ENCODE measurements around the gene ZNRF1.

The ZNRF1 gene

GRCh38 chr16:75160386-75160785 is 161.6 kb downstream of the ZNRF1 start:
- no peak for DNase-seq (ENCODE audit: low read depth)

All from T-helper 22 cell (primary cell).